CD4-positive, alpha-beta T cell treated with Interleukin-15 for 4 hours (primary cell): Measurements from ENCODE around the gene GMCL2.

ENCODE experiments used
- DNase-seq: peaks from one replicate; pipeline ENCODE4 v3.0.0-alpha.2; 2020; ENCODE audit warnings: low spot score

Gene GMCL2

GRCh38 chr5:178182158-178182876 is 4.9 kb downstream of the GMCL2 start:
- DNase-seq, result no peak

DNA sequence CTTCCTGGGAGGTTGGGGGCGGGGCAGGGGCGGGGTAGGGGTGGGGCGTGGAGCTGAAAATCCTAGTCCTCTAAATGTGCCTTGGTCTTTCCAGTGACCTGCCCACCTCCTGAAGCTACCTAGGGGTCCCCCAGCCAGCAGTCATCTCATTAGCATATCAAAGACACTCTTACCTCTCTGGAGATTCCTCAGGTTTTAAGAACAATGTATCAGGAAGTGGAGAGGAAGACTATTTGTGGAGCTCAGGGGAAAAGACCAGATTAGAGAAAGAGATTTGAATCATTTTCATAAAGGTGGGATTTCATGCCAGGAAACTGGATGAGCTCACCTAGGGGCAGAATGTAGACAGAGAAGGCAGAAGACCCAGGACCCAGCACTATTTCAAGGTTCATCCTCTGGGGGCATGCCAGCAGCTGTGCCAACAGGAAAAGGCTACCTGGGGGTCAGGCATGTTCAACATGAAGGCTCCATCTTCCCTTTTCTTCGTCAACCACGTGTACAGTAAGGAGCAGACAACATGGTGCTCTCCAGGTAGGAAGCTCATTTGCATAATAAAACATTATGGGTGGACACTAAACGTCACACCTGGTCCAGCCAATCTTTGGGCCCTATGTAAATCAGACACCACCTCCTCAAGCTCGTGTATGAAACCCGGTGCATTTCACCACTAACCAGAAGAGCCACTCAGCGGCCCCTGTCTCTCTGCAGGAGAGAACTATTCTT is 6.9 kb downstream of the GMCL2 start:
- DNase-seq, result no peak

DNA sequence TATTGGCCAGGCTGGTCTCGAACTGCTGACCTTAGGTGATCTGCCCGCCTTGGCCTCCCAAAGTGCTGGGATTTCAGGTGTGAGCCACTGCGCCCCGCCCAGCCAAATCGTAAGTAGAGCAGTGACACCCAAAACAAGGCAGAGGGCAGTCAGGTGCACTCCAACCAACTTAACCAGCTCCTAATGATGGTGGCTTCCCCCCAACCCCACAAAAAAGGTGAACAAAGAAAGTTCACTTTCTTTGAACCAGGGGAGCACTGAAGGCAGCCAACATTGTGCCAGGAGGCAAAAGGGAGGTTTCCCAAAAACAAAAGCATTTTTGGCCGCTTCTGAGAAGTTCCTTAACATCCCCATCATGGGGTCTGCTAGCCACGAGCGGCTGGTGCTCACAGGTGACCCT is 9.6 kb downstream of the GMCL2 start:
- no peak for DNase-seq

DNA sequence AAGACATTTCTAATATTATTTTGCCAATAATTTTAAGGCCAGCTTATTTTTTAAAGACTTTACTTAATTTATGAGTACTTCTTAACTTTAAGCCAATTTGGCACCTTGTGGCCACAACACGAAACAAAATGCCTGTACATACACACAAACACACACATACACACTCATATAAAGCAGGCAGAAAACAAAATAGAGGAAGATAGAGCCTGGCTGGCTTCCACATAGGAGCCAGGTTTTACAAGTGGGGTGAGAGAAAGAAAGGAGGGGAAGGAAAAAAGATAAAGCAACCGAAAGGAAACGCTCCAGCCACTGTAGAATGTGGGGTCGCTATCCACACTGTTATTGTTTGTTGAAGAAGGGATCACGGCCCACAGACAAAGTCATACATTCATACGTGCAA is 10.4 kb downstream of the GMCL2 start:
- DNase-seq, result no peak

- DNase-seq, result no peak
Observed at GRCh38 chr5:178174456-178174855, 12.7 kb downstream of the GMCL2 start.

DNA sequence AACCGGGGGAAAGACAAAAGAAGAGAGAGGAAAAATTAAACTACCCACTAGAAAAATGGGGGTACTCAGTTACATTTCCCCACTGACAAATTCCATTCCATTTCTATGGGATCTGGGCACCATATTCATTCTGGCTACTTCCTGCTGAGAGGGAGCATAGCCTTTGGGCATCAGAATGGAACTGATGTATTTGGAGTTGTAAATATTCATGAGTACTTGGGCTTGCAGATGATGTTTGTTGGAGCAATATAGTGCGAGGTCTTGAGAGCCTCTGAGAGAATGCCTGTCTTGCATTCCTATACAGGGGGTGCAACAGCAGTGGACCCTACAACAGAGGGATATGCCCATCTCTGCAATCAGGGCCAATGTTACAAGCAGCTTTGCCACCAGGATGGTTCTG is 16.7 kb downstream of the GMCL2 start:
- no peak for DNase-seq

- no peak for DNase-seq
Observed at GRCh38 chr5:178165581-178165980, 21.6 kb downstream of the GMCL2 start.

DNA sequence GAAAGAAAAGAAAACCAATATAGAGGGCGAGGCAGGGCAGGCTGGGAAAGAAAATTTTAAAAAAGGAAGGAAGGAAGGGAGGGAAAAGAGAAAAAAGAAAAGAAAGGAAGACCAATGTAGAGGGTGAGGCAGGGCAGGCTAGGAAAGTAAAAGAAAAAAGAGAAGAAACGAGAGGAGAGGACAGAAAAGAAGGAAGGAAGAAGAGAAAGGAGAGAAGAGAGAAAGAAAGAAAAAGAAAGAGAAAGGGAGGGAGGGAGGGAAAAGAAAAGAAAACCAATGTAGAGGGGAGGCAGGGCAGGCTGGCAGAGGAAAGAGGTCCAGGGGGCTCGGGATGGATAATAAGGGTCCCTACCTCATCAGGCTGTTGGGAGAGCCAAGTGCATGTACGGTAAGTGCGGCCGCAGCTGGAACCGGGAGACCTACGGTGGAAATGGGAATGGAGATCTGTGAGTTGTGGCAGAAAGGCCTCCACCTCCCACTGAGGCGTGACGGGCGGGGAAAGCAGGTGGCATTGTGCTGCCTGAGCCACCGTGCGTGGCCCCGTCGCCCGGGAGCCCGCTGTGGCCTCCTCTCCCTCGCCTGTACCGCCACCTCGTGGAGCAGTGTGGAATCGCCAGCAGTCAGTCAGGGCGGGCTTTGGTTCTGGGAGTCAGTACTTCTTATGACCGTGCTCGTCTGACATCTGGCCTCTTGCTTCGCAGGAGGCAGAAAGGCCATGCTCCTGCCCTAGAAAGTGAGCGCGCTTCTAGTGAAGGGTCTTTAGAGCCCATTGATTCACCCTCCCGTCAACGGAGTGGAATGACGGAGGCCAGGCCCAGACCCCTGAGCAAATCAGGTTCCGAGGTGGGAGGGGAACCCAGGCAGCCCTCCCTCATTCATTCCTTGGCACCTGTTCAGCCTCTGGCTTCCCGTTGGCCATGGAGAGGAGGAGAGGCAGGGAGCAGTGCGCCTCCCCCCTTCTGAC is 23.1 kb downstream of the GMCL2 start:
- DNase-seq, result peak; percentile 92

GRCh38 chr5:178162481-178162880 is 24.7 kb downstream of the GMCL2 start:
- DNase-seq, result no peak

- DNase-seq, result no peak
Observed at GRCh38 chr5:178160176-178160575, 27.0 kb downstream of the GMCL2 start.

DNA sequence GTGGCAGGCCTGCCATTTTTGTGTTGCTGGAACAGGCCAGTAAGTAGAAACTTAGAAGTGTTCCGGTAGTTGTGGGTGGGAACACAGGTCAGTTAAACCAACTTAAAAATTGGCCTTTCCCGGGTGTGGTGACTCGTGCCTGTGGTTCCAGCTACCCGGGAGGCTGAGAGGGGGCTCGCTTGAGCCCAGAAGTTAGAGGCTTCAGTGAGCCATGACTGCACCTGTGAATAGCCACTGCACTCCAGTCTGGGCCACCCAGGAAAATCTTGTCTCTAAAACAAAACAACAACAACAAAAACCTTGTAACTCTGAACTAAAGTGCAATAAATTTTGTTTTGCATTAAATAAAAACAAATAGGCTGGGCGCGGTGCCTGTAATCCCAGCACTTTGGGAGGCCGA is 32.1 kb downstream of the GMCL2 start:
- no peak for DNase-seq

GRCh38 chr5:178153530-178154340 is 33.4 kb downstream of the GMCL2 start, which contains the start of gene NHP2:
NHP2 (minus strand) TSS chr5:178153885; CDS start chr5:178153817, 68 bp downstream.
- peak; percentile 98 for DNase-seq

- DNase-seq, result no peak
Observed at GRCh38 chr5:178152491-178153444, 34.4 kb downstream of the GMCL2 start.

DNA sequence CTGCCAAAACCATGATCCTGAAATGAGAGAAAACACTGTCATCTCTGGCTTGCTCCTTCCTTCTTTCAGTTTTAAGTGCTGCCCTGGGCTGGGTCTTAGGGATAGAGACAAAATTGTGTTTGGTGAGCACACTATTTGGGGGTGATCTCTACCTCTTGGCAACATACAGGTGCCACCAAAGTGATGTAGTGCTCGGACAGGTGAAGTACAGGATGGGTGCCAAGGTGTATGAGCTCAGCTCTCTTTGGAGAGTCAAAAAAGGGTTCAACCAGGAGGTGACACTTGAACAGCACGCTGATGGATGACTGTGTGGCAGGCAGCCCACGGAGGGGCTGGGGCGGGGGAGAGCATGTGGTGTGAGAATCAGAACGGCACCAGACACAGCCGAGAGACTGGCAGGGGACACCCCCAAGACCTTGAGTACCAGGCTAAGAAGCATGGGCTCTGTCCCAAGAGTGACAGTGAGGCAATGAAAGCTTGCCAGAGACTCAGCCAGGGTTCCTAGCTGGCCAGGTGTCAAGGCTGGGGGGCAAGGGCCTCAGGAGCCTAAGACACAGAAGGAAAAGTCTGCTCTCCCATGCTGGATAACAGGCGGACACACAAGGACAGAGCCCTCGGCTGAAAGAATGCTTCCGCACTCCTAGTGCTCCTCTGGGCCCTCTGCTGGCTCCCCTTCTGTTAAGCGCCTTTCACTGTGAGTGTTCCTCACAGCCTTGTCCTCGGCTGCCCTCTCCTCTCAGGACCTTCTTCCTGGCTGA is 36.0 kb downstream of the GMCL2 start:
- DNase-seq, result no peak

DNA sequence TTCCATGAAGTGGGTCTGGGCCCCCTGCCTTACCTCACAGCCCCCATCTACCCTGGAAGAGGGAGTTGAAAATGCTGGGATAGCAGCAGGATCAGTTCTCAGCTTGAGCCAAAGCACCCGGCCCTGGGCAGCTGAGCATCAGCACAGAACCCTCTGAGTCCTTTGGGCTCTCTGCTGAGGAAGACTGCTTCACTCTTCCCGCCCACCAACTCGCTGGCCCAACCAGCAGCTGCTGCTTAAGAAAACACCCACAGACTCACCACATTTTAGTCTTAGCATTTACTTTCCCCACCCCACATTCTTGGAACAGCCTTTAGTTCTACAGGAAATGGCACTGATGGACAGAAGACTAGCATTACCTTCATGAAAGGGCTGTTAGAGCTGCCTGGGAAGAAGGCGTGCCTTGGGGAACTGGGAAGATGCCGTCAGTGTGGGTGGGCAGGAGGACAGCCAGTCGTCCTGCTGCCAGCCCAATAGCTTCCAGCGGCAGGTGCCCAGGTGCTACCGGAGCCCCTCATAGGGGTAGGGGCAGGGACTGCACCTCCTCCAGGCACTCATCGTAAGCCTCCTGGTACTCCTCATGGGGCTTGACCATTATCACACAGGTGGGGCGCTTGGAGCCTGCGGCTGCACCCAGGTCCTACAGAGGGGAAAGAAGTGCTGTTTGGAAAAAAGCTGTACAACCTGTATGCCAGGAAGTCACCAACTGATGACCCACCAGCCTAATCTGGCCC is 37.8 kb downstream of the GMCL2 start:
- DNase-seq, result no peak

DNA sequence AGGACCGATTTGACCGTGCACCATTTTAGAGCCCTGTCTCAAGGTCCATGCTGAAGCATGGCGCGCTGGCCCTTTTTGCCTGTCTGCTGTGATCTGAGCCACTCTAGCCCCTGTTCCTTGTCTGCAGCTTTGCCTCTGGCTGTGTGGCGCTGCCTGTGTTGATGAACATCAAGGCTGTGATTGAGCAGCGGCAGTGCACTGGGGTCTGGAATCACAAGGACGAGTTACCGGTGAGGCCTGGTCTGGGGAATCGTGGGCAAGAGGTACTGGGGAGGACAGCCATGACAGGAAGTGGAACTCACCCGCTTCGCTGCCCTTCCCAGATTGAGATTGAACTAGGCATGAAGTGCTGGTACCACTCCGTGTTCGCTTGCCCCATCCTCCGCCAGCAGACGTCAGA is 39.8 kb downstream of the GMCL2 start:
- DNase-seq, result no peak

GRCh38 chr5:178145965-178146820 is 41.0 kb downstream of the GMCL2 start:
- peak; percentile 76 for DNase-seq

GRCh38 chr5:178143901-178144300 is 43.3 kb downstream of the GMCL2 start:
- DNase-seq, result no peak
